IMR-90 (cell line): Measurements from ENCODE around the gene DYNLT2. TPM values are rescaled to one million over a fixed set of nuclear protein-coding genes. Genes with fewer than 3 reads are reported as not detected.

Experiments
- ATAC-seq: fragments of 200-7000 bp; cut with Tn5 transposase; 2 replicates; pipeline ENCODE4 v1.9.1; 2020; ENCODE audit warnings: low read depth, mild to moderate bottlenecking, moderate library complexity
- BruUV-seq: library from RNA; stranded (reverse); fragments of 400-500 nt; replicated peaks from 2 replicates; lab custom pipeline; 2021; lab: Mats Ljungman, UMichigan
- CTCF ChIA-PET: fragments of 300-600 bp; formaldehyde crosslinking; extraction: SDS; loops from one replicate; lab custom pipeline; 2021; ENCODE audit warnings: antibody characterized with exemption; lab: Yijun Ruan, JAX
- POLR2A ChIA-PET: fragments of 300-600 bp; sonication (Branson Sonifier 250); formaldehyde crosslinking; loops from one replicate; lab custom pipeline; 2022; ENCODE audit warnings: antibody characterized with exemption; ENCODE audit not compliant: unreplicated experiment; lab: Charles Lee
- DNase-seq: peaks from one replicate; pipeline ENCODE4 v3.0.0; 2013
- H2AFZ ChIP-seq: replicated peaks from 2 replicates; pipeline ENCODE3; 2013; ENCODE audit warnings: low read length, mild to moderate bottlenecking; ENCODE audit not compliant: poor library complexity
- H2AK5ac ChIP-seq: 2 replicates; pipeline ENCODE4 v1.6.1; 2013; ENCODE audit warnings: low read depth, low read length, inconsistent platforms
- H2AK9ac ChIP-seq: replicated peaks from 2 replicates; pipeline ENCODE3; 2013; ENCODE audit warnings: mild to moderate bottlenecking, low read depth, low read length, moderate library complexity; ENCODE audit not compliant: poor library complexity
- H2BK120ac ChIP-seq: 2 replicates; pipeline ENCODE4 v1.6.1; 2013; ENCODE audit warnings: low read depth, low read length, inconsistent platforms
- H2BK15ac ChIP-seq: 3 replicates; pipeline ENCODE4 v1.6.1; 2013; ENCODE audit warnings: low read depth, low read length, inconsistent platforms
- H2BK20ac ChIP-seq: 2 replicates; pipeline ENCODE4 v1.6.1; 2013; ENCODE audit warnings: low read depth, mild to moderate bottlenecking, inconsistent platforms, low read length, moderate library complexity
- H2BK5ac ChIP-seq: 2 replicates; pipeline ENCODE4 v1.6.1; 2013; ENCODE audit warnings: mild to moderate bottlenecking, low read depth, low read length, inconsistent platforms; ENCODE audit not compliant: poor library complexity, severe bottlenecking
- H3K14ac ChIP-seq: replicated peaks from 2 replicates; pipeline ENCODE4 v1.6.1; 2013; ENCODE audit warnings: low read depth, low read length, inconsistent platforms
- H3K18ac ChIP-seq: 2 replicates; pipeline ENCODE4 v1.6.1; 2013; ENCODE audit warnings: low read depth, low read length, control low read depth
- H3K23ac ChIP-seq: 2 replicates; pipeline ENCODE4 v1.6.1; 2013; ENCODE audit warnings: low read depth, low read length, inconsistent platforms
- H3K27ac ChIP-seq: 2 replicates; pipeline ENCODE4 v1.5.1; 2013; ENCODE audit warnings: mild to moderate bottlenecking, control low read depth, low read length; ENCODE audit not compliant: insufficient read depth
- H3K27me3 ChIP-seq: 2 replicates; pipeline ENCODE4 v1.6.1; 2013; ENCODE audit warnings: low read length; ENCODE audit not compliant: control insufficient read depth, insufficient read depth
- H3K36me3 ChIP-seq: 2 replicates; pipeline ENCODE4 v1.6.1; 2013; ENCODE audit warnings: low read length, mixed read lengths; ENCODE audit not compliant: control insufficient read depth, insufficient read depth
- H3K4ac ChIP-seq: 2 replicates; pipeline ENCODE4 v1.6.1; 2013; ENCODE audit warnings: low read depth, low read length, inconsistent platforms
- H3K4me1 ChIP-seq: 2 replicates; pipeline ENCODE4 v1.6.1; 2013; ENCODE audit warnings: low read length, mixed read lengths; ENCODE audit not compliant: control insufficient read depth, insufficient read depth
- H3K4me2 ChIP-seq: 2 replicates; pipeline ENCODE4 v1.6.1; 2013; ENCODE audit warnings: low read depth, mild to moderate bottlenecking, control low read depth, low read length, moderate library complexity
- H3K4me3 ChIP-seq: 2 replicates; pipeline ENCODE4 v1.5.1; 2013; ENCODE audit warnings: low read depth, mild to moderate bottlenecking, control low read depth, low read length, moderate library complexity; ENCODE audit not compliant: insufficient read depth
- H3K56ac ChIP-seq: 2 replicates; pipeline ENCODE4 v1.6.1; 2013; ENCODE audit warnings: low read length, inconsistent platforms; ENCODE audit not compliant: insufficient read depth; ENCODE audit errors: extremely low read depth
- H3K79me1 ChIP-seq, 2 experiments: 2 replicates each; pipeline ENCODE4 v1.6.1; 2013; ENCODE audit warnings: low read length in 2 of 2, inconsistent platforms in 1 of 2, low read depth in 1 of 2
- H3K9ac ChIP-seq: 2 replicates; pipeline ENCODE4 v1.6.1; 2013; ENCODE audit warnings: low read depth, low read length, control low read depth
- H3K9me1 ChIP-seq: 2 replicates; pipeline ENCODE4 v1.6.1; 2013; ENCODE audit warnings: low read length, inconsistent platforms; ENCODE audit not compliant: insufficient read depth
- H3K9me3 ChIP-seq: 2 replicates; pipeline ENCODE4 v1.6.1; 2013; ENCODE audit warnings: low read length; ENCODE audit not compliant: control insufficient read depth, insufficient read depth
- H4K20me1 ChIP-seq: 2 replicates; pipeline ENCODE4 v1.6.1; 2013; ENCODE audit warnings: low read length, inconsistent platforms; ENCODE audit not compliant: insufficient read depth
- H4K5ac ChIP-seq: 2 replicates; pipeline ENCODE4 v1.6.1; 2013; ENCODE audit warnings: mild to moderate bottlenecking, low read depth, low read length, control low read depth
- H4K8ac ChIP-seq, 2 experiments: 2 replicates each; pipeline ENCODE4 v1.6.1; 2013; ENCODE audit warnings: low read depth in 2 of 2, low read length in 2 of 2, control low read depth in 1 of 2, inconsistent platforms in 1 of 2
- H4K91ac ChIP-seq: 2 replicates; pipeline ENCODE4 v1.6.1; 2013; ENCODE audit warnings: low read depth, low read length, inconsistent platforms; ENCODE audit not compliant: insufficient read depth
- BHLHE40 ChIP-seq: fragments of 150-350 bp; IDR thresholded peaks from 2 replicates; pipeline ENCODE4 v1.6.1; 2016; ENCODE audit warnings: mild to moderate bottlenecking, low read depth, low read length
- CEBPB ChIP-seq: IDR thresholded peaks from 2 replicates; pipeline ENCODE4 v1.6.1; 2012; ENCODE audit warnings: low read depth, low read length, improper control_type of control experiment
- CHD1 ChIP-seq: IDR thresholded peaks from 2 replicates; pipeline ENCODE4 v1.6.1; 2012; ENCODE audit warnings: low read depth, low read length, improper control_type of control experiment
- CTCF ChIP-seq: conservative IDR thresholded peaks from 2 replicates; pipeline ENCODE4 v1.5.1; 2012; ENCODE audit warnings: mild to moderate bottlenecking, low read depth, low read length, improper control_type of control experiment
- ELK1 ChIP-seq: fragments of 150-350 bp; IDR thresholded peaks from 2 replicates; pipeline ENCODE4 v1.6.1; 2016; ENCODE audit warnings: low read depth, mild to moderate bottlenecking, low read length, moderate library complexity, borderline replicate concordance
- FOS ChIP-seq: fragments of 150-350 bp; IDR thresholded peaks from 2 replicates; pipeline ENCODE4 v1.6.1; 2016; ENCODE audit warnings: low read depth, low read length
- MAFK ChIP-seq: IDR thresholded peaks from 2 replicates; pipeline ENCODE4 v1.6.1; 2012; ENCODE audit warnings: low read depth, low read length, improper control_type of control experiment
- MAZ ChIP-seq: IDR thresholded peaks from 2 replicates; pipeline ENCODE4 v1.6.1; 2012; ENCODE audit warnings: low read depth, mild to moderate bottlenecking, low read length, improper control_type of control experiment, moderate library complexity, borderline replicate concordance
- MXI1 ChIP-seq: IDR thresholded peaks from 2 replicates; pipeline ENCODE4 v1.6.1; 2012; ENCODE audit warnings: low read depth, mild to moderate bottlenecking, low read length, moderate library complexity, borderline replicate concordance
- NFE2L2 ChIP-seq: fragments of 150-350 bp; IDR thresholded peaks from 2 replicates; pipeline ENCODE4 v1.6.1; 2016; ENCODE audit warnings: low read depth, mild to moderate bottlenecking, low read length
- POLR2A ChIP-seq: IDR thresholded peaks from 2 replicates; pipeline ENCODE4 v1.6.1; 2012; ENCODE audit warnings: mild to moderate bottlenecking, low read depth, low read length
- RAD21 ChIP-seq: IDR thresholded peaks from 2 replicates; pipeline ENCODE4 v1.6.1; 2012; ENCODE audit warnings: low read length, improper control_type of control experiment
- RCOR1 ChIP-seq: IDR thresholded peaks from 2 replicates; pipeline ENCODE4 v1.6.1; 2012; ENCODE audit warnings: mild to moderate bottlenecking, low read length, improper control_type of control experiment; ENCODE audit not compliant: insufficient replicate concordance
- RFX5 ChIP-seq: IDR thresholded peaks from 2 replicates; pipeline ENCODE4 v1.8.0; 2012; ENCODE audit warnings: low read depth, mild to moderate bottlenecking, low read length, moderate library complexity
- SMC3 ChIP-seq: fragments of 150-350 bp; IDR thresholded peaks from 2 replicates; pipeline ENCODE4 v1.6.1; 2016; ENCODE audit warnings: low read depth, mild to moderate bottlenecking, antibody characterized with exemption, low read length, moderate library complexity
- USF2 ChIP-seq: fragments of 150-350 bp; IDR thresholded peaks from 2 replicates; pipeline ENCODE4 v1.6.1; 2017; ENCODE audit warnings: mild to moderate bottlenecking, antibody characterized with exemption, low read length, low read depth
- WGBS, 2 experiments: methylation state at CpG; one replicate each; pipeline versions ENCODE4 v1.1.5 to v1.1.7; 2013; ENCODE audit warnings: missing lambda C conversion rate in 2 of 2; ENCODE audit not compliant: insufficient read length in 1 of 2; ENCODE audit errors: extremely low coverage in 2 of 2; 5-methylcytosine and 5-hydroxymethylcytosine counted together
- dilution Hi-C: fragments of 300-500 bp; cut with HindIII; formaldehyde crosslinking; loops from one replicate; pipeline ENCODE4 v1.14.3; 2018; ENCODE audit warnings: low sequenced_read_pairs; ENCODE audit not compliant: unreplicated experiment
- in situ Hi-C: fragments of 300-500 bp; cut with MboI; formaldehyde crosslinking; loops from 3 replicates; pipeline ENCODE4 v1.14.3; 2019; ENCODE audit warnings: low sequenced_read_pairs, inconsistent platforms, mixed read lengths
- intact Hi-C: fragments of 100-400 bp; cut with micrococcal nuclease; formaldehyde crosslinking; loops from 2 replicates; pipeline ENCODE4 v1.10.0; 2022
- polyA plus RNA-seq, 3 experiments: library from polyadenylated mRNA; depleted of rRNA; stranded (reverse); fragments of >200 nt; gene quantifications; 2 replicates each; pipeline ENCODE4 v1.2.3, GENCODE V29; 2012; ENCODE audit warnings: low replicate concordance in 1 of 3
- total RNA-seq: library from RNA; depleted of rRNA; stranded (reverse); fragments of >200 nt; gene quantifications from 2 replicates; pipeline ENCODE4 v1.2.3, GENCODE V29; 2012

Gene DYNLT2
- total and polyA plus RNA-seq, 2 of the 4 experiments (the other 2 are of a cell fraction): 0.36 to 0.44 TPM

- Histone ChIP-seq H3K14ac (no peak overlapping the region), H2BK5ac (no peak overlapping the region), H3K79me1 (no peaks in the 10 kb centered on the region), H4K5ac (no peak overlapping the region), H4K20me1 (no peaks in the 10 kb centered on the region), H3K9me3 (peaks cover 3% of the 10 kb centered on the region; the same call in 1 of the 2 replicates), H3K4me3 (no peak overlapping the region), H4K8ac (no peak overlapping the region), H2AK9ac (no peak overlapping the region), H2BK15ac (no peak overlapping the region), H3K36me3 (peaks cover 9% of the 10 kb centered on the region; the same call in 1 of the 2 replicates), H3K18ac (no peak overlapping the region), H3K56ac (no peak overlapping the region), H2BK120ac (no peak overlapping the region), H3K9ac (no peak overlapping the region), H4K91ac (no peak overlapping the region), H3K27ac (no peak overlapping the region), H3K9me1 (peaks cover 4% of the 10 kb centered on the region; the same call in 1 of the 2 replicates), H2AFZ (no peak overlapping the region), H3K23ac (no peak overlapping the region; the same call in 1 of the 2 replicates), H2AK5ac (no peak overlapping the region), H3K27me3 (no peaks in the 10 kb centered on the region), H3K4ac (no peak overlapping the region), H3K4me1 (peaks cover 8% of the 10 kb centered on the region; the same call in 1 of the 2 replicates), H3K4me2 (no peak overlapping the region), H2BK20ac (no peak overlapping the region)
- BruUV-seq: no TSS peak
- dilution Hi-C loops: no loop called here
- ChIA-PET POLR2A (no interaction called here), CTCF (no interaction called here)
- in situ Hi-C loops: no loop called here
- no peak for ATAC-seq
- DNase-seq: no peak
- intact Hi-C loops: no loop called here
- 100% methylated on average over 2 of the region's 5 CpGs; no CpG with 5 or more reads in 1 of the 2 experiments for WGBS, 2 experiments
- TF ChIP-seq RAD21: no peak
- no peak for TF ChIP-seq CTCF
- no peak for TF ChIP-seq SMC3
- TF ChIP-seq RCOR1: no peak
- TF ChIP-seq RFX5: no peak
- TF ChIP-seq MXI1: no peak
- TF ChIP-seq ELK1: no peak
- TF ChIP-seq NFE2L2: no peak
- TF ChIP-seq CEBPB: no peak
- TF ChIP-seq BHLHE40: no peak
- no peak for TF ChIP-seq USF2
- no peak for TF ChIP-seq FOS
- no peak for TF ChIP-seq CHD1
- TF ChIP-seq MAFK: no peak
- TF ChIP-seq MAZ: no peak
- TF ChIP-seq POLR2A: no peak
These were observed 35.0 kb upstream of the DYNLT2 start for GRCh38 chr6:169786349-169786748.
